ENCODE data around the gene SAP30.

The SAP30 gene

GRCh38 chr4:173415885-173416653, 45.3 kb downstream of the SAP30 start:
- DNase-seq, result no peak

DNA sequence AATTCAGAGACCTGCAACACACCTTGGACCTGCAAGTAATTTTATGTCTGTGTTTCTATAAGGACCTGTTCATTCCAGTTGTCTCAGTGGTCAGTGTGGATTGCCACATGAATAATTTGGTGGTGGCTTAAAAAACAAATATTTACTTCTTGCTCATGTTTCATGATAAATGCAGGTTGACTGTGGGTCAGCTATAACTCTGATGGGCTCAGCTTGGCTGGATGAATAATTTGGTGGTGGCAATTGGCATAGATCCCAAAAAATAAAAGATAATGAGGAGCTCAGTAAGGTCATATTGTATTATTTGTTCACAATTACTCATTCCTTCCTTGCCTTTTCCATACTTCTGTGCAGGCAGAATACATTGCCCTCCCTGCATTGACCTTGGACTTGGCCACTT, 47.1 kb downstream of the SAP30 start:
- no peak for DNase-seq

DNA sequence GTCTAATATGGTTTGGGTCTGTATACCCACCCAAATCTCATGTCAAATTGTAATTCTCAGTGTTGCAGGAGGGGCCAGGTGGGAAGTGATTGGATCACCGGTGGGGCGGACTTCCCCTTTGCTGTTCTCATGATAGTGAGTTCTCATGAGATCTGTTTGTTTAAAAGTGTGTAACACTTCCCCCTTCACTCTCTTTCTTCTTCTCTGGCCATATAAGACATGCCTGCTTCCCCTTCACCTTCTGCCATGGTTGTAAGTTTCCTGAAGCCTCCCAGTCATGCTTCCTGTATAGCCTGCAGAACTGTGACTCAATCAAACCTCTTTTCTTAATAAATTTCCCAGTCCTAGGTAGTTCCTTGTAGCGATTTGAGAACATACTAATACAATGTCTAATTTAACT, 47.9 kb downstream of the SAP30 start:
- no peak for DNase-seq

DNA sequence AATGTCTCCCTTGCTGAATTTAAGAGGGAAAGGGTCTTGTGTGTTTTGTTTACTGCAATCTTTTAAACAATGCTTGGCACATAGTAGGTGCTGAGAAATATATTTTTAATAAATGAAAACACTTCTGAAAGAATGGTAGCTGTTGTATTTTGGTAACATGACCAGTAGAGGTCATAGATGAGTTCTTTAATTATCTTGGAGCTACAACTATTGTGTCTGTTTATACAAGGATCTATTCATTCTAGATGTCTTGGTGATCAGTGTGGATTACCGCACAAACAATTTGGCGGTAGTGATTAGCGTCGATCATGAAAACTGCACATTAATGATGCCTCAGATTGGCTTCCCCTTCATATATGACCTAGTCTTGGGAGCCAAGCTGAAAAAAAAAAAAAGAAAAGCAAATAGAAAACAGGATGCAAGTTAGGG, 49.6 kb downstream of the SAP30 start:
- DNase-seq, result no peak

DNA sequence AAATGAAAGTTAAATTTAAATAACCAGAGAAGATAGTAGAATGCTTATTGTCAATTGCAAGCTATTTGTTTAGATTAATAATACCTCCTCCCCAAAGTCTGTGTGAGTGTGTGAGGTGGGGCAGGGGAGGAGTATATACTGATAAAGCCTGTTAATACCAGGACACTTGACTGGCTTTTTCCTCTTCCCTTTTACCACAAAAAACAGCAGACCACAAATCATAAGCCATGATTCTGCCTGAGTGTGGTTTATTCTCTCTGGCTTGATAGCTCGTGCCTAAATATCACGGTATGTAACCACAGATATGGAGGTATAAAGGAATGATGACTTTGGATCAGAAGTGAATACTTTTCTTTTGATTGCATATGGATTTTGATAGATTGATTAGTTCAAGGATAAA, 50.0 kb downstream of the SAP30 start:
- DNase-seq, result no peak

- DNase-seq, result no peak
Observed at GRCh38 chr4:173424899-173425805, 54.4 kb downstream of the SAP30 start.

DNA sequence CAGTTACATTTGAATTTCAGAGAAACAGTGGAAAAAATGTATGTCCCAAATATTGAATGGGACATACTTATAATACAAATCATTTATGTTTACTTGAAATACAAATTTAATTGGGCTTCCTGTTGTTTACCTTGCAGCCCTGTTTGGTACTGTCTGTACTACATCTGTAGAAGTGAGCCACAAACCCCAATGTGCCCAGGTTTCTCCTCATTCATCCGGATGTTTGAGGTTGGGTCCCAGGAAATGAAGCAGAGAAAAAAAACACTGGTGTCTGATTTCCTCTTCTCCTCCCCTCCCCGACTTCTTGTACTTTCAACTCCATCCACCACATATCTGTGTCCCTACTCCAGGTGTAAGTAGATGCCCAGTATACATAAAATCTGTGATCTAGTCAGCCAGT, 55.3 kb downstream of the SAP30 start:
- no peak for DNase-seq

Measured in stimulated activated naive CD4-positive, alpha-beta T cell treated with Interleukin-2 at 50 U/mL for 16 hours (primary cell).